HG03342 (cell line): Measurements from ENCODE around the gene KNTC1.
"Not testable (repeated sequence)": the region's sequence is repeated elsewhere in the genome, so short reads cannot be mapped to it uniquely, and the experiment has no call there.

Source experiments
- ATAC-seq: cut with Tn5 transposase; IDR thresholded peaks from one replicate; pipeline ENCODE4 v1.9.1; 2021; ENCODE audit warnings: mild to moderate bottlenecking, moderate library complexity; ENCODE audit not compliant: unreplicated experiment

Gene KNTC1

DNA sequence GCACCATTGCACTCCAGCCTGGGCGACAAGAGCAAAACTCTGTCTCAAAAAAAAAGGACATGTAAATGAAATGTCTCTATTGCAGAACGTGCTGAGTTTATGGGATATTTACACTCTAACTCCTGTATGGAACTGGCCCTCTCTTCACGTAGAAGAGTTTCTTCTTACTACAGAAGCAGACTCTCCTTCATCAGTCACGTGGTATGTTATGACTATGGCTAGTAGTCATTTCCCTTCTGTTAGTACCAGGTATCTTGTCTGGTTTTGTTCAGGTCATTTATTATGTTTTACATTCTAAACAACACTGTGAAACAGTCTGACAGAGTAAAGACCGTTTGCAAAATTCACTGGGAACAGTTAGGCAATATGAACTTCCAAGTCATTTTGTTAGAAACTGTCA is 20.3 kb downstream of the KNTC1 start:
- no peak for ATAC-seq

GRCh38 chr12:122558745-122559641 is 31.9 kb downstream of the KNTC1 start:
- ATAC-seq: no peak

DNA sequence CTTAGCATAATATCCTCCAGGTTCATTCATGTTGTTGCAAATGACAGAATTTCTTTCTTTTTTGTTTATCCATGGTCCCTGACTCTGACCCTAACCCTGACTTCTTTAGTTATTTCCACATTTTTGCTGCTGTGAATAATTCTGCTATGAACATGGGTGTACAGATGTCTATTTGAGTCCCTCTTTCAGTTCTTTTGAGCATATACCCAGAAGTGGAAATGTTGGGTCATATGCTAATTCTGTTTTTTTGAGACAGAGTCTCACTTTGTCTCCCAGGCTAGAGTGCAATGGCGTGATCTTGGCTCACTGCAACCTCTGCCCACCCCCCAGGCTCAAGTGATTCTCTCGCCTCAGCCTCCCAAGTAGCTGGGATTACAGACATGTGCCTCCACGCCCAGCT is 33.1 kb downstream of the KNTC1 start:
- ATAC-seq: no peak

- no peak for ATAC-seq
Measured at GRCh38 chr12:122563361-122563760, 36.3 kb downstream of the KNTC1 start.

GRCh38 chr12:122566816-122567215 is 39.8 kb downstream of the KNTC1 start:
- ATAC-seq: not testable (repeated sequence)

GRCh38 chr12:122569288-122569687 is 42.2 kb downstream of the KNTC1 start:
- no peak for ATAC-seq

GRCh38 chr12:122570006-122570405 is 43.0 kb downstream of the KNTC1 start:
- ATAC-seq: not testable (repeated sequence)

DNA sequence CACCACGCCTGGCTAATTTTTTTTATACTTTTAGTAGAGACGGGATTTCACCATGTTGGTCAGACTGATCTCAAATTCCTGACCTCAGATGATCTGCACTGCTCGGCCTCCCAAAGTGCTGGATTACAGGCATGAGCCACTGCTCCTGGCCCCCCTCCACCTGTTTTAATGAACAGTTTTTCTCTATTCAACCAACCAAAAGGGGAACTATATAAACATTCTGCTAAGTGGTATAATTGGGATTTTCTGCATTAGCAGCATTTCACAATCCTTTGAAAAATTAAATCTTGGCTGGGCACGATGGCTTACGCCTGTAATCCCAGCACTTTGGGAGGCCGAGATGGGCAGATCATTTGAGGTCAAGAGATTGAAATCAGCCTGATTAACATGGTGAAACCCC is 44.8 kb downstream of the KNTC1 start:
- ATAC-seq: no peak

- not testable (repeated sequence) for ATAC-seq
Measured at GRCh38 chr12:122583294-122583693, 56.2 kb downstream of the KNTC1 start.

DNA sequence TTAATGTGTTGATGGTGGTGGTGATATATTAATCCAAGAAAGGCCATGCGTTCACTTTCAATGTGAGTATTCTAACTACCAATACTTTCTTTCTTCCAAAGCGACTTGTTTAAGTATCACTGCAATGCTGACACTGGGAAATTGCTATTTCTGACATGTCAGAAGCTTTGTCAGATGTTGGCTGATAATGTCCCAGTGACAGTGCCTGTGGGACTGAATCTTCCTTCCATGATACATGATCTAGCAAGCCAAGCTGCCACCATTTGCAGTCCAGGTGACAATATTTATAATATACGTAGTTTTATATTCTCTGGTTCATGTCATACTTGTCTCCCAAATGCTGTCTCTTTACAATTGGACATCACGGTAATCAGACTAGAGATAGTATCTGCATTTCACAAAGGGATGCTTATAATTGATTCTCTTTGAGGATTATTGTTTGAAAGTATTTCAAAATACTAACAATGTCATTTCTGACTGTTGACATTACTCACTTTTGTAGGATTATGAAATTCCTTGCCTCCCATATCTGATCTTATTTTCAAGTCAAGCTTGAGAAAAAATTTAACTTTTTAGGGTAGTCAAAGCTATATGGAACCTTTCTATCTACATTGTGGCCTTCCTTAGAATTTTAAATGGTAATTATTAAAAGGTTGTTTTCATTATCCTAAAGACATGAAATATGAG is 57.3 kb downstream of the KNTC1 start:
- ATAC-seq: no peak

DNA sequence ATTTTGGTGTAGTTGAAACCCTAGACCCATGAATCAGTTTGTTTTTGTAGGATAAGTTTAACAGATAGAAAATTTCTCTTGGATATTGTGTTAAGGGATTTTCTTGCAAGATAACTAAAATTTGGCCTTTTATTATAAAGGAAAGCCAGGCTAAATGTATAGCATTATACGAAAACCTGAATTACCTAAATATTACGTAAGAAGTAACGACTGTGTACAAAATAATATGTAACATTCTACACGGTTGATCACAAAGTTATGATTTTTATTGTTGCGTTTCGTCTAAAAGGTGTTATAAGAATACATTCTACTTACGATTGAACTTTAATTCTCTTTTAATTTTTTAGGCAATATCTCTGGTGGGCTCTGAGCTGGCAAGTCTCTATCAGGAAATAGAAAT is 63.9 kb downstream of the KNTC1 start:
- ATAC-seq: no peak

DNA sequence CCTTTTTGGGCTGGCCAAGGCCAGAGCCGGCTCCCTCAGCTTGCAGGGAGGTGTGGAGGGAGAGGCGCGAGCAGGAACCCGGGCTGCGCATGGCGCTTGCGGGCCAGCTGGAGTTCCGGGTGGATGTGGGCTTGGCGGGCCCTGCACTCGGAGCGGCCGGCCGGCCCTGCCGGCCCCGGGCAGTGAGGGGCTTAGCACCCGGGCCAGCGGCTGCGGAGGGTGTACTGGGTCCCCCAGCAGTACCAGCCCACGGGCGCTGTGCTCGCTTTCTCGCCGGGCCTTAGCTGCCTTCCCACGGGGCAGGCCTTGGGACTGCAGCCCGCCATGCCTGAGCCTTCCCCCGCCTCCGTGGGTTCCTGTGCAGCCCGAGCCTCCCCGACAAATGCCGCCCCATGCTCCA is 64.9 kb downstream of the KNTC1 start:
- not testable (repeated sequence) for ATAC-seq

DNA sequence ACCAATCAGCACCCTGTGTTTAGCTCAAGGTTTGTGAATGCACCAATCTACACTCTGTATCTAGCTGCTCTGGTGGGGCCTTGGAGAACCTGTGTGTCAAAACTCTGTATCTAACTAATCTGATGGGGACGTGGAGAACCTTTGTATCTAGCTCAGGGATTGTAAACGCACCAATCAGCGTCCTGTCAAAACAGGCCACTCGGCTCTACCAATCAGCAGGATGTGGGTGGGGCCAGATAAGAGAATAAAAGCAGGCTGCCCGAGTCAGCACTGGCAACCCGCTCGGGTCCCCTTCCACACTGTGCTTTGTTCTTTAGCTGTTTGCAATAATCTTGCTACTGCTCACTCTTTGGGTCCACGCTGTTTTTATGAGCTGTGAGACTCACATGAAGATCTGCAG is 65.5 kb downstream of the KNTC1 start:
- not testable (repeated sequence) for ATAC-seq

GRCh38 chr12:122593910-122594309 is 66.9 kb downstream of the KNTC1 start:
- ATAC-seq: no peak

DNA sequence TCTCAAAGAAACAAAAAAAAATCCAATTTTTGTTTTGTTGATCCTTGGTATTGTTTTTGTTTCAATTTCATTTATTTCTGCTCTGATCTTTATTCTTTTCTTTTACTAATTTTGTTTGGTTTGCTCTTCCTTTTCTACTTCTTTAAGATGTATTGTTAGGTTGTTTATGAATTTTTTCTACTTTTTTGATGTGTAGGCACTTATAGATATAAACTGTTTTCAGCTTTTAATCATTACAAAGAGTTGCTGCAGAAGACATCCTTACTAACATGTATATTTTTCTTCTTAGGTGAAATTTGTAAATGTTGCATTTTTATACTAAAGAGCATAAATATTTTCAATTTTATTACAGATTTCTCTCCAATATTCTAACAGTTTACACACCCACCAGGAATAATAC is 69.8 kb downstream of the KNTC1 start:
- ATAC-seq: no peak

- no peak for ATAC-seq
Measured at GRCh38 chr12:122602456-122602855, 75.4 kb downstream of the KNTC1 start.

DNA sequence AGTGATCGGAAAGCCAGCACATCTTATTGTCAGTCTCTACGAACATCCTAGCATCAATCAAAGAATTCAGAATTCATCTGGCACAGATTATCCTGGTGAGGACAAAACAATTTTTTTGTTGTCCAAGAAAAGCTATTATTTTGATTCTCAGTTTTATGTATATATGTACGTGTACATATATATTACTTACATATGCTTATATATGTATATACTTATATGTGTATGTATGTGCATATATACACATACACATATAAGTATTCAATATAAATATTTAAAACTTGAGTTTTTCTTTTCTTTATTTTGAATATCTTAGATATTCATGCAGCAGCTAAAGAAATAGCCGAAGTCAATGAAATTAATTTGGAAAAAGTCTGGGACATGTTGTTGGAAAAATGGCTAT is 77.9 kb downstream of the KNTC1 start:
- no peak for ATAC-seq

- no peak for ATAC-seq
Measured at GRCh38 chr12:122609732-122610131, 82.7 kb downstream of the KNTC1 start.

- no peak for ATAC-seq
Measured at GRCh38 chr12:122610207-122610606, 83.2 kb downstream of the KNTC1 start.

DNA sequence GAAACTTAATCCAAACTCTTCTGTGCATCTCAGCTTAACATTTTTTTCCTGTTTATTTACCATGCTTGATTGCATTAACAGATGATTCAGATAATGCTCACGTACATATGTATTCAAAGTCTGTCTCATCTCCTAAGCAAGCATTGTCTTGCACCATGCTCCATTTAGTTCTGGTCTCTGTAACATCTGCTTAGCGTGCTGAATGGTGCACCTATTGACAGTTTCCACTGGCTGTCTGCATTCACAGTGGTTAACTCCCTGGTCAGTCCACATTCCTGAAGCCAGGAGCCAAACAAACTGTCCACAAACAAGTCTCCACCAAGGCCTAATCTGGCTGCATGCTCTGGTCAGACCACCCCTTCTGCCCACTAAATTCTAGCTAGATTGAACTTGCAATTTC is 83.9 kb downstream of the KNTC1 start:
- no peak for ATAC-seq

- ATAC-seq: no peak
Measured at GRCh38 chr12:122614839-122615238, 87.8 kb downstream of the KNTC1 start.

GRCh38 chr12:122615780-122616179 is 88.7 kb downstream of the KNTC1 start:
- no peak for ATAC-seq
